Stimulated activated CD4-positive, alpha-beta T cell treated with anti-CD3 and anti-CD28 coated beads, TNF-alpha, amount 100 ng/mL, for 1 hour (primary cell): Measurements from ENCODE around the gene PDLIM1.
"Not testable (repeated sequence)": the region's sequence is repeated elsewhere in the genome, so short reads cannot be mapped to it uniquely, and the experiment has no call there.

Experiments
- DNase-seq, 3 donors: peaks; one replicate each; pipeline ENCODE4 v3.0.0-alpha.2; 2020; ENCODE audit warnings: low read depth in 3 of 3, low spot score in 1 of 3

PDLIM1 gene

DNA sequence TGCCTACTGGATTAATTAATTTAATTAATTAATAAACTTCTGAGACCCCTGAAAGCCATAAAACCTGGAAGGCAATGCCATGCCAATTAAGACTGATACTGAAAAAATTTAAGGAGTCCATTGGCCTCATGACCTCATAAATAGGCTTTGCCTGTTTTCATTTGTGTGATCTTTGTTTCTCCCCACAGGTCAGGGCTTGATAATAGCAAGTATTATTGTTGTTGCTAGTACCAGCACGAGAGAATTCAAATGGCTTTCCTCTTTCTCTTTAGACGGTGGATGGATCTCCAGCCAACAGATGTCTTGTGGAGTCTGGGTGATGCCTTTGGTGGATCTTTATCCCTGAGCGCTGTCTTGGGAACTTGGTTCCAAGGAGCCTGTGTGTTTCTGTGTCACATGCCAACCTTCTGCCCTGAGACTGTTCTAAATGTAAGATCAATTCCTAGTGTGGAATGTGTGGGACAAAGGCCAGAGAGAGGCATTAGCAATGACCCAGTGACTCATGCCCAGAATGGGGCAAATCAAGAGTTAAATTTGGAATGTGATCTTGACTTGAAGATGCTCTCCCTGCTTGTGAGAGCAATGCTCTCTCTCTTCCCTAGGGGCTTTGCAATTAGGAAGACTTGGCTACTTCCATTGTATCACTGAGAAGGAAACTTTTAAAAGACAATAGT, 79.1 kb downstream of the PDLIM1 start:
- DNase-seq, result no peak

DNA sequence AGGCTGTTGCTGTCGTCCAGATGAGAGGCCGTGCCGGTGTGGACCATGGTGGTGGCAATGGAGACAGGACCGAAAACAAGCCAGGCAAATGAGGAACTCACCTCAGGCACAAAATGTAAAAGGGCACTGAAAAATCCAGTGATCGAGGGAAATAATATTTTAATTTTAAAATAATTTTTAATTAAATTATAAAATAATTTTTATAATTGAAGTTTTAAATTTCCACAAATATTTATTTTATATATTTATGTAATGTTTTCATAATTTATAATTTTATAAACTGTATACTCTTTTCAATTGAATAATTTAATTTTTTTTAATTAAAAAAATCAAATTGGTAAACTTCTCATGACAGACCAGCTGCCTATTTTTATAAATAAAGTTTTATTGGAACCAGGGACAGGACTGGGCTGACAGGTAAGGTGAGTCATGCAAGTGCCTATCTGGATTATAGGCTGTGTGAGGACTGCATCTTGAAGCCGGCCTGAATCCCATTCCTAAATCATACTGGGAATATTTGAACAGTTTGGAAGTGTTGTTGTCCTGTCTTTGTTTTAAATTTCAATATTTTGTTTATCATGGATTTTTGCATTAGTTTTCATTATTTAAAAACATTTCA, 81.2 kb downstream of the PDLIM1 start:
- DNase-seq, result no peak

DNA sequence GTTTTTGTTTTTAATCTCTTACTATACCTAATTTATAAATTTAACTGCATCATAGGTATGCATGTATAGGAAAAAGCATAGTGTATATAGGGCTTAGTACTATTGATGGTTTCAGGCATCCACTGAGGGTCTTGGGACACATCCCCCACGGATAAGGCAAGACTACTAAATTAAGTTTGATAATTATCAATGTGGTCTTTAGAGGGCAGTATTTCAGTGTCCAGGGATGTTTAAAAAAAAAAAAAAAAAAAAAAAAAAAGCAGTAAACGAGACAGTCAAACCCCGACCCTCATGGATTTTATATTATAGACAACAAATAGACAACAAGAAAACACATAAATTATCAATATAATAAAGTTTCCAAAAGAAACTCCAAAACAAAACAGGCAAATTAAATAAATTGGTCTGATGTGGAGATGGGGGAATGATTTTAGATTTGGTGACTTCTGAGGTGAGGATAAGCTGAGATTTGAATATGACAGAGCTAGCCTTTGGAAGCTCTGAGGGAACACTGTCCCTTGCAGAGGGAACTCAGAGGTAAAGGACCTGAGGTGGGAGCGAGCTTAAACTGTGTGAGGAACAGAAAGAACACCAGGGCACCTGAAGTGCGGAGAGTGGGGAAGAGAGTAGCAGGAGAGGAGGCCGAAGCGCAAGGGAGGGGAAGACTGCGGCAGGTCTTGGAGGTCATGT, 82.0 kb downstream of the PDLIM1 start:
- no peak for DNase-seq

DNA sequence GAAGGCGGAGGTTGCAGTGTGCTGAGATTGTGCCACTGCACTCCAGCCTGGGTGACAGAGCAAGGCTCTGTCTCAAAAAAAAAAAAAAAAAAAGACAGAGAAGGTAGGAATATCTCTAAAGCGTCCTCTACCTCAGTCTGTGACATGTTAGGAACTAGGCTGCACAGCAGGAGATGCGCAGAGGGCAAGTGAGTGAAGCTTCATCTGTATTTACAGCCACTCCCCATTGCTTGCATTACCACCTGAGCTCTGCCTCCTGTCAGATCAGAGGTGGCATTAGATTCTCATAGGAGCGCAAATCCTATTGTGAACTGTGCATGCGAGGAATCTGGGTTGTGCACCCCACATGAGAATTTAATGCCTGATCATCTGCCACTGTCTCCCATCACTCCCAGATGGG, 87.9 kb downstream of the PDLIM1 start:
- not testable (repeated sequence) for DNase-seq

DNA sequence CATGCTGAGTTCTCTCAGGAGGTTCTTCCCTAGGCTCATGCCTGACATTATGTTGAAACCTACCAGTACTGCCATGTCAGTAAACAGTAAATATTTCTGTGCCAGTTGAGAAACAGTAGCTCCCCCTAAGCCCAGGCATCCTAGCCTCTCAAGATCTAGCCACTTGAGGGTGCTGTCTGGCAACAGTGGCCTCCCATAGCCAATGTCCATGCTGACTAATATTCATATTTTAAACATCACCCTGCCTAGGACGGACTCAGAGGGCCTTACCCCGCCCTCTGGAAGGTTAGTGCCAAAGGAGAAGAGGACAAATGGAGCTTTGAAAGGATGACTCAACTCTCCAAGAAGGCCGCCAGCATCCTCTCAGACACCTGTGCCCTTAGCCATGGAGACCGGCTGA, 89.1 kb downstream of the PDLIM1 start:
- DNase-seq, result no peak

DNA sequence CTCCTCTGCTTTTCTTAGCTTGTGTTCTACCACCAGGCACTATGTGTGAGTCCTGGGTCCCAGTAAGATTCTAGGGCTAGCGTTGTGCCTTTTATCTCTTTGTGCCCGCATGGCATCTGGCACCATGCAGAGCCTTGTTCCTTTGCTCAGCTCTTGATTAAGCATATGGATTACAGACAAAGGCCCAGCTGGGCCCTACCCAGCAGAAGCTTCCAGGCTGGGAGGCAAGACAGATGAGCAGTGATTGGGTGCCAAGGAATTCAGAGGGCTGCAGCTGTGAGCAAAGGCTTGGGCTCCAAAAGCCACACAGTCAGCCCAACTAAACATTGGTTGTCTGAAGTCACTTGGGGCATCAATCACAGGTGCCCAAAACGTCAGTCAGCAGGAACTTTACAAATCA, 94.8 kb downstream of the PDLIM1 start:
- no peak for DNase-seq

GRCh38 chr10:95193944-95194343, 96.9 kb downstream of the PDLIM1 start, which contains the start of gene ACSM6:
TSS of gene ACSM6 (plus strand) at chr10:95194238. CDS start at chr10:95194486, 248 bp downstream.
- DNase-seq, result no peak

DNA sequence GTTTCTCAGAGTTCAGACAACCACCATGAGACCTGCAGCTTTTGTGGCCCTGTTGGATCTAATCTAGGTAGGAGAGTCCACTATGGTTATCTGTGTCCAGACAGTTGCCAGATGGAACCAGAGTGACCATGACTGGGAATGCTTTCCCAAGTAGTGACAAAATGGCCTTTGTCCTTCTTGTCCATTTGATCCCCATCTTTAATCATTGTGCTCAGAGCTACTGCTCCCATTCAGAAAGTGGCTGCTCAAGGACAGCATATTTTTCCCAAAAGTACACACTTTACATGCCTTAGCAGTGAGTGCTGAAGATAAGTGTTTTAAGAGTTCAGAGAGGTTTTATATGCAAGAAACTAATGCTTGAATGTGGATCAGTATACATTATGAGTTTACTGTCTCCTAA, 102.2 kb downstream of the PDLIM1 start:
- no peak for DNase-seq

- DNase-seq, result no peak
Measured at GRCh38 chr10:95187617-95188016, 103.2 kb downstream of the PDLIM1 start.
